ELR (cell line): Measurements from ENCODE around the gene RAB22A.
"Not testable (repeated sequence)": the region's sequence is repeated elsewhere in the genome, so short reads cannot be mapped to it uniquely, and the experiment has no call there.

Experiments
- DNase-seq: peaks from one replicate; pipeline ENCODE4 v3.0.0-alpha.2; 2015; ENCODE audit warnings: low read depth

Gene RAB22A

DNA sequence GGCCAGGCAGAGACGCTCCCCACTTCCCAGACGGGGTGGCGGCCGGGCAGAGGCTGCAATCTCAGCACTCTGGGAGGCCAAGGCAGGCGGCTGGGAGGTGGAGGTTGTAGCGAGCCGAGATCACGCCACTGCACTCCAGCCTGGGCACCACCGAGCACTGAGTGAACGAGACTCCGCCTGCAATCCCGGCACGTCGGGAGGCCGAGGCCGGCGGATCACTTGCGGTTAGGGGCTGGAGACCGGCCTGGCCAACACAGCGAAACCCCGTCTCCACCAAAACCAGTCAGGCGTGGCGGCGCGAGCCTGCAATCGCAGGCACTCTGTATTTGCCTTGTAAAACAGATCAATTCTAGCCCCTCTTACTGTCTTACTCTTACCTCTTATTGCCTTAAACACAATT is 105.3 kb downstream of the RAB22A start:
- not testable (repeated sequence) for DNase-seq

DNA sequence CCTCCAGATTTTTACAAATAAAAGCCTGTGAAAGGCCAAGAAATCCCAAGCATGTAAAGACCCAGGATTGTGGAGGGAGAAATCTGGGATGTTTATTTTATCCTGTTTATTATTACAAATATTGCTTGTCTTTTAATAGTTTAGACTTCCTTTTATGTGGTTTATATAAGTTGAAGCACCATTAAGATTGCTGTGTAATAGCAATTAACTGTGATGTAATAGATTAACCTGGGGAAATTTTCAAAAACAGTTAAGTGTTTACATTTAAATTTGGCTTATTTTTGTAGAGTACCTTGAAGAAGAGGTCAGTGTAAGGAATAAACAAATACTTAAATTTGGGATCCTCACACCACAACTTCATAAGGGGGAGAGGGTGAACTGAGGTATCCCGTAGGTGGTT is 106.5 kb downstream of the RAB22A start:
- no peak for DNase-seq

DNA sequence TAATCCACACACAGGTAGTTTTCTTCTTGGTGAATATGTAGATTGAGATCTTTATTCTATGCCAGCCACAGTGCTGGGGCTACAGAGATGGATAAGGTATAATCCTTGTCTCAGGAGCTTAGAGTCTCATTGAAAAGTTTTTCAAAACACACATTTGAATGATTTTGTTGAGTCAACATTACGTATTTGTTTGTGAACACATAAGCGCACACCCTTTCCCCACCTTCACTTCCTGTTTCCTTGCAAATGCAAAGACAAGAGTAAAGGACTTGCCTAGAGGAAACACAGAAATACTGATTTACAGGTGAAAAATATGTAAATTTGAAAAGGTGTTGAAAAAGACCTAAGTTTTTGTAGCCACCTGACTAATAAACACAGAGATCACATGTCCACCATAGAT is 107.3 kb downstream of the RAB22A start:
- DNase-seq: no peak
